T-cell (primary cell): ENCODE data around the gene LMO7. TPM values are rescaled to one million over a fixed set of nuclear protein-coding genes. Genes with fewer than 3 reads are reported as not detected.

ENCODE experiments used
- ATAC-seq, 4 experiments: fragments of 200-7000 bp in 3 of 4; fragments of 150-1000 bp in 1 of 4; cut with Tn5 transposase; replicated peaks in 1 of 4; 1 replicate in 3 of 4; 2 replicates in 1 of 4; pipeline ENCODE4 v1.10.0; 2021; ENCODE audit warnings: moderate library complexity in 3 of 4, mild to moderate bottlenecking in 2 of 4, moderate number of reproducible peaks in 1 of 4
- CTCF ChIA-PET, 2 donors: fragments of 300-600 bp; sonication (Branson Sonifier 250); formaldehyde crosslinking; loops; one replicate each; lab custom pipeline; 2022; ENCODE audit warnings: antibody characterized with exemption in 2 of 2; lab: Charles Lee
- POLR2A ChIA-PET, 2 donors: fragments of 300-600 bp; sonication (Branson Sonifier 250); formaldehyde crosslinking; loops; one replicate each; lab custom pipeline; 2022; ENCODE audit warnings: antibody characterized with exemption in 2 of 2; lab: Charles Lee
- DNase-seq, 35 experiments: peaks; one replicate each; pipeline versions ENCODE4 v3.0.0 to v3.0.0-alpha.2; 2013 to 2023
- H3K27ac ChIP-seq: one replicate; pipeline ENCODE4 v1.5.1; 2013; ENCODE audit warnings: low read length
- H3K27me3 ChIP-seq, 2 experiments: replicated peaks in 1 of 2; 1 replicate in 1 of 2; 2 replicates in 1 of 2; pipeline versions ENCODE4 v1.6.1 to v1.7.0; 2013; ENCODE audit warnings: low read length in 1 of 2, mixed read lengths in 1 of 2; ENCODE audit not compliant: control insufficient read depth in 2 of 2, insufficient read depth in 2 of 2; ENCODE audit errors: extremely low read depth in 1 of 2
- H3K36me3 ChIP-seq, 2 donors: 1 replicate in 1 of 2; 2 replicates in 1 of 2; pipeline versions ENCODE4 v1.6.1 to v1.7.0; 2013; ENCODE audit warnings: low read length in 1 of 2; ENCODE audit not compliant: control insufficient read depth in 2 of 2, insufficient read depth in 1 of 2; ENCODE audit errors: extremely low read depth in 1 of 2
- H3K4me1 ChIP-seq, 2 experiments: 1 replicate in 1 of 2; 2 replicates in 1 of 2; pipeline versions ENCODE4 v1.6.1 to v1.7.0; 2013; ENCODE audit warnings: low read length in 2 of 2, mixed read lengths in 1 of 2; ENCODE audit not compliant: insufficient read depth in 2 of 2, control insufficient read depth in 1 of 2; ENCODE audit errors: extremely low read depth in 1 of 2
- H3K4me3 ChIP-seq, 2 donors: 1 replicate in 1 of 2; 2 replicates in 1 of 2; pipeline versions ENCODE4 v1.5.1 to v1.7.0; 2013; ENCODE audit warnings: mild to moderate bottlenecking in 2 of 2, low read length in 1 of 2, moderate library complexity in 1 of 2; ENCODE audit not compliant: control insufficient read depth in 1 of 2; ENCODE audit errors: extremely low read depth in 1 of 2
- H3K9me3 ChIP-seq: 2 replicates; pipeline ENCODE4 v1.7.0; 2013
- H3K27ac Mint-ChIP-seq, 2 donors: one replicate each; pipeline ENCODE4 v1.8.0; 2020 to 2021; ENCODE audit warnings: mild to moderate bottlenecking in 2 of 2, mixed read lengths in 2 of 2
- H3K27me3 Mint-ChIP-seq, 2 donors: one replicate each; pipeline ENCODE4 v1.8.0; 2021 to 2022; ENCODE audit warnings: mixed read lengths in 2 of 2
- H3K36me3 Mint-ChIP-seq: one replicate; pipeline ENCODE4 v1.8.0; 2021; ENCODE audit warnings: mixed read lengths
- H3K4me1 Mint-ChIP-seq, 3 donors: one replicate each; pipeline ENCODE4 v1.8.0; 2020 to 2022; ENCODE audit warnings: mixed read lengths in 3 of 3, mild to moderate bottlenecking in 1 of 3
- H3K4me3 Mint-ChIP-seq, 3 donors: one replicate each; pipeline ENCODE4 v1.8.0; 2020 to 2022; ENCODE audit warnings: mild to moderate bottlenecking in 3 of 3, mixed read lengths in 3 of 3, moderate library complexity in 3 of 3
- H3K9me3 Mint-ChIP-seq, 3 donors: one replicate each; pipeline ENCODE4 v1.8.0; 2020 to 2022; ENCODE audit warnings: mixed read lengths in 3 of 3
- WGBS: methylation state at CpG from one replicate; pipeline ENCODE4 v1.1.5; 2013; ENCODE audit warnings: missing lambda C conversion rate; ENCODE audit not compliant: insufficient coverage; 5-methylcytosine and 5-hydroxymethylcytosine counted together
- total RNA-seq, 35 experiments: library from RNA in 6 of 35; stranded (reverse) in 6 of 35; fragments of 120-200 nt in 1 of 35; gene quantifications; one replicate each; pipeline versions ENCODE4 v1.2.1 to v1.2.4 and lab custom pipeline; 2013 to 2026

The LMO7 gene
- total RNA-seq, 5 donors from 2014 or later (not counting 1 experiment from before 2014, with no cell fraction given): 22.6 to 46.8 (median 34.0) TPM

- H3K36me3 Mint-ChIP-seq: no peaks in the 10 kb centered on the region
Measured at GRCh38 chr13:75633285-75633684, 2.8 kb upstream of the LMO7 start.

GRCh38 chr13:75635101-75635827 lies 866 bp upstream of the LMO7 start:
- WGBS: 34% methylated on average over 27 of the region's 49 CpGs
- CTCF ChIA-PET: interaction anchor here in 1 of 2 donors (1.1 kb wide), 1 partner anchor 1444 kb away, joined by 3 read pairs; no protein-coding TSS in a partner anchor
- H3K4me1 Mint-ChIP-seq: peaks cover 10 to 18% (median 17%) of the 10 kb centered on the region in 3 donors
- H3K9me3 ChIP-seq: no peaks in the 10 kb centered on the region
- H3K36me3 ChIP-seq: no peaks in the 10 kb centered on the region
- POLR2A ChIA-PET: interaction anchor here in 1 of 2 donors (0.5 kb wide), 1 partner anchor 85 kb away, joined by 5 read pairs; no protein-coding TSS in a partner anchor
- H3K27ac Mint-ChIP-seq: peak overlapping the region; percentile 39 to 73
- H3K4me3 ChIP-seq: peak overlapping the region; percentile 10 to 66
- H3K4me1 ChIP-seq: peaks cover 10 to 15% of the 10 kb centered on the region in 2 experiments
- H3K27ac ChIP-seq: peak overlapping the region; percentile 23
- peak overlapping the region; percentile 69 to 75 (median 71) for H3K4me3 Mint-ChIP-seq
- ATAC-seq (peak in 1 of 4 experiments; percentile 3), DNase-seq (peak in 9 of 35 experiments; percentile 1 to 26 (median 6))
- H3K9me3 Mint-ChIP-seq: no peaks in the 10 kb centered on the region
- no peaks in the 10 kb centered on the region for H3K36me3 Mint-ChIP-seq
- H3K27me3 Mint-ChIP-seq: peaks cover 5 to 6% of the 10 kb centered on the region in 2 donors
- H3K27me3 ChIP-seq: no peaks in the 10 kb centered on the region

More at GRCh38 chr13:75633285-75633684, 2.8 kb upstream of the LMO7 start:
- no peaks in the 10 kb centered on the region for H3K9me3 Mint-ChIP-seq
- peaks cover 10 to 18% (median 17%) of the 10 kb centered on the region in 3 donors for H3K4me1 Mint-ChIP-seq
- peaks cover 10 to 15% of the 10 kb centered on the region in 2 experiments for H3K4me1 ChIP-seq
- H3K27me3 ChIP-seq: no peaks in the 10 kb centered on the region
- POLR2A ChIA-PET: no interaction called here
- peak overlapping the region in 1 of 3 donors; percentile 0 for H3K4me3 Mint-ChIP-seq
- WGBS: no CpG with 5 or more reads among the region's 2 CpGs
- ATAC-seq (no peak), DNase-seq (no peak)
- H3K27me3 Mint-ChIP-seq: peaks cover 4 to 6% of the 10 kb centered on the region in 2 donors
- no peak overlapping the region for H3K4me3 ChIP-seq
- H3K9me3 ChIP-seq: no peaks in the 10 kb centered on the region
- peak overlapping the region; percentile 9 to 25 for H3K27ac Mint-ChIP-seq
- H3K27ac ChIP-seq: no peak overlapping the region
- CTCF ChIA-PET: no interaction called here
- no peaks in the 10 kb centered on the region for H3K36me3 ChIP-seq

- Histone ChIP-seq H3K4me1 (peaks cover 10 to 15% of the 10 kb centered on the region in 2 experiments), H3K27ac (peak overlapping the region; percentile 10), H3K36me3 (no peaks in the 10 kb centered on the region), H3K4me3 (peak overlapping the region; percentile 66 to 77), H3K27me3 (no peaks in the 10 kb centered on the region), H3K9me3 (no peaks in the 10 kb centered on the region)
- H3K9me3 Mint-ChIP-seq: no peaks in the 10 kb centered on the region
- WGBS: 1% methylated on average over 42 of the region's 58 CpGs
- peaks cover 5 to 6% of the 10 kb centered on the region in 2 donors for H3K27me3 Mint-ChIP-seq
- ChIA-PET POLR2A (no interaction called here), CTCF (interaction anchor here in 1 of 2 donors (0.6 kb wide), 1 partner anchor 268 kb away, joined by 4 read pairs; no protein-coding TSS in a partner anchor)
- H3K36me3 Mint-ChIP-seq: no peaks in the 10 kb centered on the region
- H3K4me1 Mint-ChIP-seq: peaks cover 10 to 21% (median 17%) of the 10 kb centered on the region in 3 donors
- DNase-seq (peak in 33 of 35 experiments; percentile 1 to 66 (median 36)), ATAC-seq (peak; percentile 70 to 75 (median 72))
- H3K27ac Mint-ChIP-seq: peak overlapping the region in 1 of 2 donors; percentile 71
- peak overlapping the region; percentile 69 to 81 (median 78) for H3K4me3 Mint-ChIP-seq
Measured at GRCh38 chr13:75636436-75637180, 478 bp downstream of the LMO7 start.

- 62% methylated on average over 8 of the region's 17 CpGs for WGBS
- Histone ChIP-seq H3K9me3 (no peaks in the 10 kb centered on the region), H3K27me3 (no peaks in the 10 kb centered on the region), H3K27ac (no peak overlapping the region), H3K36me3 (no peaks in the 10 kb centered on the region), H3K4me1 (peaks cover 10 to 15% of the 10 kb centered on the region in 2 experiments), H3K4me3 (no peak overlapping the region)
- Mint-ChIP-seq H3K27ac (peak overlapping the region in 1 of 2 donors; percentile 48), H3K4me3 (peak overlapping the region; percentile 69 to 81 (median 72)), H3K9me3 (no peaks in the 10 kb centered on the region), H3K27me3 (peaks cover 5 to 6% of the 10 kb centered on the region in 2 donors), H3K36me3 (no peaks in the 10 kb centered on the region), H3K4me1 (peaks cover 10 to 21% (median 17%) of the 10 kb centered on the region in 3 donors)
- POLR2A ChIA-PET: no interaction called here
- DNase-seq (no peak), ATAC-seq (no peak)
- CTCF ChIA-PET: no interaction called here
Measured at GRCh38 chr13:75637181-75637750, 1.1 kb downstream of the LMO7 start.

GRCh38 chr13:75639454-75639853 lies 3.3 kb downstream of the LMO7 start:
- ATAC-seq: no peak
- H3K9me3 ChIP-seq: no peaks in the 10 kb centered on the region
- POLR2A ChIA-PET: no interaction called here
- no peak overlapping the region for H3K4me3 ChIP-seq
- Mint-ChIP-seq H3K4me3 (no peak overlapping the region), H3K4me1 (peaks cover 10 to 16% (median 13%) of the 10 kb centered on the region in 3 donors), H3K27me3 (peaks cover 5 to 6% of the 10 kb centered on the region in 2 donors), H3K27ac (no peak overlapping the region), H3K9me3 (no peaks in the 10 kb centered on the region), H3K36me3 (no peaks in the 10 kb centered on the region)
- CTCF ChIA-PET: no interaction called here
- H3K4me1 ChIP-seq: peaks cover 10 to 15% of the 10 kb centered on the region in 2 experiments
- no peaks in the 10 kb centered on the region for H3K27me3 ChIP-seq
- no peak overlapping the region for H3K27ac ChIP-seq
- no peaks in the 10 kb centered on the region for H3K36me3 ChIP-seq
- WGBS: 100% methylated on average over 1 of the region's 2 CpGs
- no peak for DNase-seq
